OCI-LY7 (cell line): ENCODE data around the gene WFS1.

Source experiments
- CTCF ChIP-seq: fragments of 200-600 bp; sonication (generic); conservative IDR thresholded peaks from 2 replicates; pipeline ENCODE4 v1.5.1; 2014; ENCODE audit warnings: mild to moderate bottlenecking, antibody characterized with exemption, low read length, moderate library complexity, mixed read lengths
- EZH2phosphoT487 ChIP-seq: fragments of 200-600 bp; sonication (generic); IDR thresholded peaks from 2 replicates; pipeline ENCODE4 v1.6.1; 2018; ENCODE audit warnings: low read depth, borderline replicate concordance, mild to moderate bottlenecking, mixed run types, antibody characterized with exemption, low read length, moderate library complexity, mixed read lengths

- no peak for TF ChIP-seq CTCF
- TF ChIP-seq EZH2phosphoT487 = no peak
Observed at GRCh38 chr4:6295495-6295894, 25.8 kb downstream of the WFS1 start.
